Keratinocyte (primary cell): Measurements from ENCODE around the gene TRIM66. TPM values are rescaled to one million over a fixed set of nuclear protein-coding genes. Genes with fewer than 3 reads are reported as not detected.

Source experiments
- DNase-seq: peaks from one replicate; pipeline ENCODE4 v3.0.0-alpha.2; 2011; ENCODE audit warnings: low read depth, missing footprints, low spot score
- FAIRE-seq: peaks from 2 replicates; lab custom pipeline; 2011; peaks lifted over from hg19 to GRCh38; lab: Jason Lieb, UNC
- H2AFZ ChIP-seq: 2 replicates; pipeline ENCODE4 v1.6.0; 2012; ENCODE audit warnings: low read length, control low read depth, inconsistent platforms; ENCODE audit not compliant: control insufficient read depth
- H3K27ac ChIP-seq: 2 replicates; pipeline ENCODE4 v1.5.1; 2011; ENCODE audit warnings: low read length; ENCODE audit not compliant: control insufficient read depth, insufficient read depth
- H3K27me3 ChIP-seq: 3 replicates; pipeline ENCODE4 v1.6.0; 2011; ENCODE audit warnings: low read length; ENCODE audit not compliant: control insufficient read depth, insufficient read depth; ENCODE audit errors: extremely low read depth
- H3K36me3 ChIP-seq, 2 experiments: 2 replicates in 1 of 2; 3 replicates in 1 of 2; pipeline ENCODE4 v1.5.1; 2011; ENCODE audit warnings: low read length in 2 of 2, mild to moderate bottlenecking in 1 of 2; ENCODE audit not compliant: control insufficient read depth in 2 of 2, insufficient read depth in 2 of 2; ENCODE audit errors: extremely low read depth in 1 of 2
- H3K4me1 ChIP-seq: 3 replicates; pipeline ENCODE4 v1.5.1; 2011; ENCODE audit warnings: low read length; ENCODE audit not compliant: control insufficient read depth, insufficient read depth; ENCODE audit errors: extremely low read depth
- H3K4me2 ChIP-seq: 3 replicates; pipeline ENCODE4 v1.6.0; 2011; ENCODE audit warnings: low read depth, low read length; ENCODE audit not compliant: control insufficient read depth, insufficient read depth; ENCODE audit errors: extremely low read depth
- H3K4me3 ChIP-seq, 3 experiments: fragments of 200-600 bp in 1 of 3; sonication (generic) in 1 of 3; 2 replicates in 2 of 3; 3 replicates in 1 of 3; pipeline ENCODE4 v1.5.1; 2011 to 2016; ENCODE audit warnings: low read length in 3 of 3, mild to moderate bottlenecking in 3 of 3, control low read depth in 2 of 3, inconsistent platforms in 1 of 3, low read depth in 1 of 3, mixed read lengths in 1 of 3, mixed run types in 1 of 3, moderate library complexity in 1 of 3; ENCODE audit not compliant: control insufficient read depth in 2 of 3, insufficient read depth in 2 of 3; ENCODE audit errors: extremely low read depth in 1 of 3
- H3K79me2 ChIP-seq: 2 replicates; pipeline ENCODE4 v1.6.0; 2012; ENCODE audit warnings: low read length; ENCODE audit not compliant: control insufficient read depth, insufficient read depth
- H3K9ac ChIP-seq: 3 replicates; pipeline ENCODE4 v1.6.0; 2011; ENCODE audit warnings: low read length; ENCODE audit not compliant: control insufficient read depth, insufficient read depth; ENCODE audit errors: extremely low read depth
- H3K9me1 ChIP-seq: 3 replicates; pipeline ENCODE4 v1.6.0; 2011; ENCODE audit warnings: low read length; ENCODE audit not compliant: control insufficient read depth, insufficient read depth; ENCODE audit errors: extremely low read depth
- H3K9me3 ChIP-seq: 2 replicates; pipeline ENCODE4 v1.5.1; 2012; ENCODE audit warnings: low read depth, low read length; ENCODE audit not compliant: control insufficient read depth
- H4K20me1 ChIP-seq: 3 replicates; pipeline ENCODE4 v1.6.0; 2011; ENCODE audit warnings: low read length; ENCODE audit not compliant: control insufficient read depth, insufficient read depth; ENCODE audit errors: extremely low read depth
- EZH2 ChIP-seq: IDR thresholded peaks from one replicate; pipeline ENCODE4 v1.6.1; 2012; ENCODE audit warnings: inconsistent platforms, mild to moderate bottlenecking, low read length, moderate library complexity
- dilution Hi-C: fragments of 300-500 bp; cut with MboI; formaldehyde crosslinking; loops from one replicate; pipeline ENCODE4 v1.7.0; 2020; ENCODE audit warnings: low sequenced_read_pairs; ENCODE audit not compliant: extremely low pct_ligation_motif_present
- polyA plus RNA-seq, 5 experiments: library from polyadenylated mRNA; depleted of rRNA in 3 of 5; stranded (reverse) in 3 of 5; stranded (forward) in 1 of 5; unstranded in 1 of 5; fragments of >200 nt; gene quantifications; 1 replicate in 1 of 5; 2 replicates in 3 of 5; 3 replicates in 1 of 5; pipeline versions ENCODE4 v1.2.1 to v1.2.3, GENCODE V29; 2011 to 2012; ENCODE audit warnings: missing spikeins in 2 of 5, low read depth in 1 of 5, low replicate concordance in 1 of 5
- TF ChIP-seq, protein P1 (sequence below), 3 experiments: IDR thresholded peaks in 1 of 3; conservative IDR thresholded peaks in 1 of 3; optimal IDR thresholded peaks in 1 of 3; 2 replicates in 2 of 3; 3 replicates in 1 of 3; pipeline versions ENCODE3 to v1.5.1; 2011; ENCODE audit warnings: low read length in 3 of 3, mild to moderate bottlenecking in 3 of 3, moderate library complexity in 2 of 3, control low read depth in 1 of 3, inconsistent platforms in 1 of 3; ENCODE audit not compliant: insufficient read depth in 2 of 3; ENCODE audit errors: extremely low read depth in 1 of 3

Gene TRIM66
- polyA plus RNA-seq, 1 donor (not counting 4 experiments of a cell fraction or from before 2014, with no cell fraction given) = 5.1 TPM

GRCh38 chr11:8679006-8679405, 3.5 kb downstream of the TRIM66 start:
- Histone ChIP-seq H3K9ac (no peak overlapping the region), H3K27me3 (no peaks in the 10 kb centered on the region), H3K27ac (no peak overlapping the region), H3K36me3 (peaks cover 13 to 20% of the 10 kb centered on the region in 2 experiments), H3K79me2 (peaks cover 24% of the 10 kb centered on the region), H3K4me3 (no peak overlapping the region), H3K4me1 (peaks cover 6% of the 10 kb centered on the region), H3K9me1 (no peaks in the 10 kb centered on the region), H4K20me1 (peaks cover 1% of the 10 kb centered on the region), H3K9me3 (no peaks in the 10 kb centered on the region), H2AFZ (no peak overlapping the region), H3K4me2 (no peak overlapping the region)
- dilution Hi-C loops = no loop called here
- TF ChIP-seq EZH2 = no peak
- TF ChIP-seq, protein P1, sequence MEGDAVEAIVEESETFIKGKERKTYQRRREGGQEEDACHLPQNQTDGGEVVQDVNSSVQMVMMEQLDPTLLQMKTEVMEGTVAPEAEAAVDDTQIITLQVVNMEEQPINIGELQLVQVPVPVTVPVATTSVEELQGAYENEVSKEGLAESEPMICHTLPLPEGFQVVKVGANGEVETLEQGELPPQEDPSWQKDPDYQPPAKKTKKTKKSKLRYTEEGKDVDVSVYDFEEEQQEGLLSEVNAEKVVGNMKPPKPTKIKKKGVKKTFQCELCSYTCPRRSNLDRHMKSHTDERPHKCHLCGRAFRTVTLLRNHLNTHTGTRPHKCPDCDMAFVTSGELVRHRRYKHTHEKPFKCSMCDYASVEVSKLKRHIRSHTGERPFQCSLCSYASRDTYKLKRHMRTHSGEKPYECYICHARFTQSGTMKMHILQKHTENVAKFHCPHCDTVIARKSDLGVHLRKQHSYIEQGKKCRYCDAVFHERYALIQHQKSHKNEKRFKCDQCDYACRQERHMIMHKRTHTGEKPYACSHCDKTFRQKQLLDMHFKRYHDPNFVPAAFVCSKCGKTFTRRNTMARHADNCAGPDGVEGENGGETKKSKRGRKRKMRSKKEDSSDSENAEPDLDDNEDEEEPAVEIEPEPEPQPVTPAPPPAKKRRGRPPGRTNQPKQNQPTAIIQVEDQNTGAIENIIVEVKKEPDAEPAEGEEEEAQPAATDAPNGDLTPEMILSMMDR (optimal IDR thresholded peaks at IDR 0.05 in 1 of 3, IDR thresholded peaks at IDR 0.05 in 1 of 3, conservative IDR thresholded peaks at IDR 0.05 in 1 of 3; ENCODE audit: extremely low read depth in 1 of 3, insufficient read depth in 2 of 3, low read length in 3 of 3) = no peak
- no peak for DNase-seq
- FAIRE-seq = no peak

GRCh38 chr11:8676458-8676857, 6.0 kb downstream of the TRIM66 start:
- TF ChIP-seq, protein P1 (optimal IDR thresholded peaks at IDR 0.05 in 1 of 3, IDR thresholded peaks at IDR 0.05 in 1 of 3, conservative IDR thresholded peaks at IDR 0.05 in 1 of 3; ENCODE audit: extremely low read depth in 1 of 3, insufficient read depth in 2 of 3, low read length in 3 of 3) = no peak
- no peak for TF ChIP-seq EZH2
- no peak overlapping the region for H2AFZ ChIP-seq
- H3K9me1 ChIP-seq = no peaks in the 10 kb centered on the region
- DNase-seq = no peak
- H3K4me3 ChIP-seq = no peak overlapping the region
- H4K20me1 ChIP-seq = no peaks in the 10 kb centered on the region
- H3K27ac ChIP-seq = no peak overlapping the region
- H3K79me2 ChIP-seq = peaks cover 1% of the 10 kb centered on the region
- no peak overlapping the region for H3K9ac ChIP-seq
- peaks cover 12% of the 10 kb centered on the region for H3K4me1 ChIP-seq
- H3K4me2 ChIP-seq = no peak overlapping the region
- peaks cover 14 to 17% of the 10 kb centered on the region in 2 experiments for H3K36me3 ChIP-seq
- no peaks in the 10 kb centered on the region for H3K27me3 ChIP-seq
- dilution Hi-C loops = no loop called here
- no peak for FAIRE-seq
- no peaks in the 10 kb centered on the region for H3K9me3 ChIP-seq
